ENCODE measurements around the gene TMIGD3.

The TMIGD3 gene

GRCh38 chr1:111535256-111536191, 32.1 kb upstream of the TMIGD3 start:
- TF ChIP-seq PAX5 (IDR thresholded peaks at IDR 0.05; ENCODE audit: insufficient read depth, low read length, severe bottlenecking) (no peak), SPI1 (IDR thresholded peaks at IDR 0.05; ENCODE audit: low read depth, low read length) (no peak), POLR2AphosphoS5 (IDR thresholded peaks at IDR 0.05; ENCODE audit: low read depth, low read length) (no peak), POU2F2 (IDR thresholded peaks at IDR 0.05; ENCODE audit: low read depth, low read length) (no peak), TAF1 (IDR thresholded peaks at IDR 0.05; ENCODE audit: low read depth, low read length) (no peak), POLR2A (IDR thresholded peaks at IDR 0.05; ENCODE audit: low read depth, low read length) (no peak)
- FAIRE-seq (no peak), DNase-seq (ENCODE audit: insufficient read length, low spot score) (no peak)

- FAIRE-seq (peak; percentile 26), DNase-seq (ENCODE audit: insufficient read length, low spot score) (no peak)
- TF ChIP-seq TAF1 (IDR thresholded peaks at IDR 0.05; ENCODE audit: low read depth, low read length) = no peak
- TF ChIP-seq POLR2A (IDR thresholded peaks at IDR 0.05; ENCODE audit: low read depth, low read length) = no peak
- TF ChIP-seq POU2F2 (IDR thresholded peaks at IDR 0.05; ENCODE audit: low read depth, low read length) = no peak
- no peak for TF ChIP-seq SPI1 (IDR thresholded peaks at IDR 0.05; ENCODE audit: low read depth, low read length)
- TF ChIP-seq POLR2AphosphoS5 (IDR thresholded peaks at IDR 0.05; ENCODE audit: low read depth, low read length) = no peak
- no peak for TF ChIP-seq PAX5 (IDR thresholded peaks at IDR 0.05; ENCODE audit: insufficient read depth, low read length, severe bottlenecking)
Measured at GRCh38 chr1:111520053-111520452, 16.6 kb upstream of the TMIGD3 start.

GRCh38 chr1:111517469-111518225, 14.2 kb upstream of the TMIGD3 start:
- FAIRE-seq (no peak), DNase-seq (ENCODE audit: insufficient read length, low spot score) (no peak)
- no peak for TF ChIP-seq TAF1 (IDR thresholded peaks at IDR 0.05; ENCODE audit: low read depth, low read length)
- no peak for TF ChIP-seq SPI1 (IDR thresholded peaks at IDR 0.05; ENCODE audit: low read depth, low read length)
- no peak for TF ChIP-seq POU2F2 (IDR thresholded peaks at IDR 0.05; ENCODE audit: low read depth, low read length)
- no peak for TF ChIP-seq POLR2AphosphoS5 (IDR thresholded peaks at IDR 0.05; ENCODE audit: low read depth, low read length)
- TF ChIP-seq PAX5 (IDR thresholded peaks at IDR 0.05; ENCODE audit: insufficient read depth, low read length, severe bottlenecking) = no peak
- no peak for TF ChIP-seq POLR2A (IDR thresholded peaks at IDR 0.05; ENCODE audit: low read depth, low read length)

- TF ChIP-seq POU2F2 (IDR thresholded peaks at IDR 0.05; ENCODE audit: low read depth, low read length) (no peak), SPI1 (IDR thresholded peaks at IDR 0.05; ENCODE audit: low read depth, low read length) (0 out of 2 replicates have a peak, but pooled peaks have one; percentile 3)
- FAIRE-seq = peak; percentile 71
- peak; percentile 41 for DNase-seq (ENCODE audit: insufficient read length, low spot score)
Measured at GRCh38 chr1:111516005-111516535, 12.6 kb upstream of the TMIGD3 start.

- FAIRE-seq (no peak), DNase-seq (ENCODE audit: insufficient read length, low spot score) (no peak)
- TF ChIP-seq POU2F2 (IDR thresholded peaks at IDR 0.05; ENCODE audit: low read depth, low read length) (no peak), SPI1 (IDR thresholded peaks at IDR 0.05; ENCODE audit: low read depth, low read length) (peak; percentile 40)
Measured at GRCh38 chr1:111515291-111516004, 12.0 kb upstream of the TMIGD3 start.

- no peak for DNase-seq (ENCODE audit: insufficient read length, low spot score)
- no peak for FAIRE-seq
- TF ChIP-seq POLR2A (IDR thresholded peaks at IDR 0.05; ENCODE audit: low read depth, low read length) (no peak), TAF1 (IDR thresholded peaks at IDR 0.05; ENCODE audit: low read depth, low read length) (no peak), PAX5 (IDR thresholded peaks at IDR 0.05; ENCODE audit: insufficient read depth, low read length, severe bottlenecking) (no peak), POLR2AphosphoS5 (IDR thresholded peaks at IDR 0.05; ENCODE audit: low read depth, low read length) (no peak), POU2F2 (IDR thresholded peaks at IDR 0.05; ENCODE audit: low read depth, low read length) (no peak), SPI1 (IDR thresholded peaks at IDR 0.05; ENCODE audit: low read depth, low read length) (no peak)
Measured at GRCh38 chr1:111513410-111514020, 10.1 kb upstream of the TMIGD3 start.

- DNase-seq (ENCODE audit: insufficient read length, low spot score) = no peak
- TF ChIP-seq POLR2A (IDR thresholded peaks at IDR 0.05; ENCODE audit: low read depth, low read length) (no peak), PAX5 (IDR thresholded peaks at IDR 0.05; ENCODE audit: insufficient read depth, low read length, severe bottlenecking) (no peak), POLR2AphosphoS5 (IDR thresholded peaks at IDR 0.05; ENCODE audit: low read depth, low read length) (no peak), SPI1 (IDR thresholded peaks at IDR 0.05; ENCODE audit: low read depth, low read length) (no peak), TAF1 (IDR thresholded peaks at IDR 0.05; ENCODE audit: low read depth, low read length) (no peak), POU2F2 (IDR thresholded peaks at IDR 0.05; ENCODE audit: low read depth, low read length) (no peak)
- no peak for FAIRE-seq
Measured at GRCh38 chr1:111512931-111513330, 9.5 kb upstream of the TMIGD3 start.

- TF ChIP-seq SPI1 (IDR thresholded peaks at IDR 0.05; ENCODE audit: low read depth, low read length) (no peak), POLR2AphosphoS5 (IDR thresholded peaks at IDR 0.05; ENCODE audit: low read depth, low read length) (no peak), POU2F2 (IDR thresholded peaks at IDR 0.05; ENCODE audit: low read depth, low read length) (no peak), TAF1 (IDR thresholded peaks at IDR 0.05; ENCODE audit: low read depth, low read length) (no peak), PAX5 (IDR thresholded peaks at IDR 0.05; ENCODE audit: insufficient read depth, low read length, severe bottlenecking) (no peak), POLR2A (IDR thresholded peaks at IDR 0.05; ENCODE audit: low read depth, low read length) (no peak)
Measured at GRCh38 chr1:111512132-111512889, 8.9 kb upstream of the TMIGD3 start.

More at GRCh38 chr1:111512132-111512889, 8.9 kb upstream of the TMIGD3 start:
- DNase-seq (ENCODE audit: insufficient read length, low spot score) = no peak
- no peak for FAIRE-seq
